HG03045 (cell line): Measurements from ENCODE around the gene EXD3.
"Not testable (repeated sequence)": the region's sequence is repeated elsewhere in the genome, so short reads cannot be mapped to it uniquely, and the experiment has no call there.

Experiments used
- ATAC-seq: cut with Tn5 transposase; IDR thresholded peaks from one replicate; pipeline ENCODE4 v1.9.1; 2021; ENCODE audit warnings: mild to moderate bottlenecking, moderate library complexity; ENCODE audit not compliant: unreplicated experiment

The EXD3 gene

GRCh38 chr9:137381501-137382443, 41.2 kb downstream of the EXD3 start:
- no peak for ATAC-seq

GRCh38 chr9:137380606-137381005, 42.4 kb downstream of the EXD3 start:
- no peak for ATAC-seq

GRCh38 chr9:137380171-137380570, 42.8 kb downstream of the EXD3 start:
- ATAC-seq = no peak

- no peak for ATAC-seq
Observed at GRCh38 chr9:137379761-137380161, 43.2 kb downstream of the EXD3 start.

- not testable (repeated sequence) for ATAC-seq
Observed at GRCh38 chr9:137378688-137379410, 44.1 kb downstream of the EXD3 start.

GRCh38 chr9:137376386-137376785, 46.6 kb downstream of the EXD3 start:
- ATAC-seq = no peak

GRCh38 chr9:137375321-137376058, 47.5 kb downstream of the EXD3 start:
- no peak for ATAC-seq

GRCh38 chr9:137374131-137374845, 48.7 kb downstream of the EXD3 start:
- ATAC-seq = no peak

- ATAC-seq = no peak
Observed at GRCh38 chr9:137373611-137373980, 49.4 kb downstream of the EXD3 start.

- no peak for ATAC-seq
Observed at GRCh38 chr9:137372693-137373610, 50.0 kb downstream of the EXD3 start.

GRCh38 chr9:137371946-137372651, 50.9 kb downstream of the EXD3 start:
- ATAC-seq = no peak

- no peak for ATAC-seq
Observed at GRCh38 chr9:137371521-137371941, 51.4 kb downstream of the EXD3 start.

- ATAC-seq = no peak
Observed at GRCh38 chr9:137370865-137371520, 52.0 kb downstream of the EXD3 start.

- ATAC-seq = no peak
Observed at GRCh38 chr9:137369911-137370764, 52.8 kb downstream of the EXD3 start.

- no peak for ATAC-seq
Observed at GRCh38 chr9:137369061-137369787, 53.7 kb downstream of the EXD3 start.

- ATAC-seq = no peak
Observed at GRCh38 chr9:137368431-137369035, 54.4 kb downstream of the EXD3 start.
